Measurements from ENCODE around the gene GEMIN4.

Gene GEMIN4

DNA sequence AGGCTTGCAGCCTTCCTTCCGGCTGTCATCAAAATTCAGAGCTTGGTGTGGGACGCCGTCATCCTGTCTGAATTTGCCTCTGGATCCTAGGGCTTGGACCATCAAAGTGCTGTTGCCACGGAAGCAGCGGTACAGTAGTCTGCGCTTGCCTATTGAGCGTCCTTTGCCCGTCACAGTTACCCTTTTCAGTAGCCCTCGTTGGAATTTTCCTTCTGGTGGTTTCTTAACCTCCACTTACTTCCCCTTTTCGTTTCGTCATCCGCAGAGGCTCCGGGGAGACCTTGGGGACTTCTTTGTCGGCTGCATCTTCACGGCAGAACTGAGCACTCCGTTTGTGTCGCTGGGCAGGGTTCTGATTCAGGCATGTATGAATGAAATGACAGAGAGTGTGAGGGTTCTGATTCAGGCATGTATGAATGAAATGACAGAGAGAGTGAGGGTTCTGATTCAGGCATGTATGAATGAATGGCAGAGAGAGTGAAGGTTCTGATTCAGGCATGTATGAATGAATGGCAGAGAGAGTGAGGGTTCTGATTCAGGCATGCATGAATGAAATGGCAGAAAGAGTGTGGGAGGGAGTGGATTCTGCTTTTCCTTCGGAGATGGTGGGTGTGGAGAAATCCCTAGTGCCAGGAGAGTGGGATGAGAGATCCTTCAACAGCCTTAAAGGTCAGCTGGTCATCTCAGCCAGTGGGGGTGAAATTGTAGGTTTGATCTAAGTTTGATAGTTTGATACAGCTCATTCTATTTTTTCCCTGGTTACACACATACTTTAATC is 11.6 kb downstream of the GEMIN4 start:
- H3K4me3 ChIP-seq (ENCODE audit: control insufficient read depth, low read depth, low read length), result no peak overlapping the region
- DNase-seq (ENCODE audit: low read depth), result no peak
- TF ChIP-seq, protein P1, sequence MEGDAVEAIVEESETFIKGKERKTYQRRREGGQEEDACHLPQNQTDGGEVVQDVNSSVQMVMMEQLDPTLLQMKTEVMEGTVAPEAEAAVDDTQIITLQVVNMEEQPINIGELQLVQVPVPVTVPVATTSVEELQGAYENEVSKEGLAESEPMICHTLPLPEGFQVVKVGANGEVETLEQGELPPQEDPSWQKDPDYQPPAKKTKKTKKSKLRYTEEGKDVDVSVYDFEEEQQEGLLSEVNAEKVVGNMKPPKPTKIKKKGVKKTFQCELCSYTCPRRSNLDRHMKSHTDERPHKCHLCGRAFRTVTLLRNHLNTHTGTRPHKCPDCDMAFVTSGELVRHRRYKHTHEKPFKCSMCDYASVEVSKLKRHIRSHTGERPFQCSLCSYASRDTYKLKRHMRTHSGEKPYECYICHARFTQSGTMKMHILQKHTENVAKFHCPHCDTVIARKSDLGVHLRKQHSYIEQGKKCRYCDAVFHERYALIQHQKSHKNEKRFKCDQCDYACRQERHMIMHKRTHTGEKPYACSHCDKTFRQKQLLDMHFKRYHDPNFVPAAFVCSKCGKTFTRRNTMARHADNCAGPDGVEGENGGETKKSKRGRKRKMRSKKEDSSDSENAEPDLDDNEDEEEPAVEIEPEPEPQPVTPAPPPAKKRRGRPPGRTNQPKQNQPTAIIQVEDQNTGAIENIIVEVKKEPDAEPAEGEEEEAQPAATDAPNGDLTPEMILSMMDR (conservative IDR thresholded peaks at IDR 0.05; ENCODE audit: control insufficient read depth, insufficient read depth, low read depth, low read length), result no peak

DNA sequence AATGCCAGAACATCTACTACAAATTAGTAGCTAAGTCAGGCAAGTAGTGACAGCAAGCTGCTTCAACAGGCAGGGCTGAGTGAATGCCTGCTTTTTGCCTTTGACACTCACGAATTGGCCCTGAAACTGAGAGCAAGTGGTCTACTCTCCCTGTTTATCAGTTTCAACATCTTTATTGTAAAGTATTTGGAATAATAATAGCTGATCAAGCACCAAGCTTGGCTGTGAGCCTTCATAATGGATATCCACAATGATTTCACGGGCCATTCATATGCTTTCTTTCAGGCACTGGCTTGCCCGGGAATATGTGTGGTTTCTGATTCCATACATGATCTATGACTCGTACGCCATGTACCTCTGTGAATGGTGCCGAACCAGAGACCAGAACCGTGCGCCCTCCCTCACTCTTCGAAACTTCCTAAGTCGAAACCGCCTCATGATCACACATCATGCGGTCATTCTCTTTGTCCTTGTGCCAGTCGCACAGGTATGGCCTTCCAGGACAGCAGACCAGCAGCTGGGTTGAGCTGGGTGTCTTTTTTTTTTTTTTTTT is 14.4 kb downstream of the GEMIN4 start:
- DNase-seq (ENCODE audit: low read depth), result no peak
- no peak overlapping the region for H3K4me3 ChIP-seq (ENCODE audit: control insufficient read depth, low read depth, low read length)
- TF ChIP-seq, protein P1 (conservative IDR thresholded peaks at IDR 0.05; ENCODE audit: control insufficient read depth, insufficient read depth, low read depth, low read length), result no peak

DNA sequence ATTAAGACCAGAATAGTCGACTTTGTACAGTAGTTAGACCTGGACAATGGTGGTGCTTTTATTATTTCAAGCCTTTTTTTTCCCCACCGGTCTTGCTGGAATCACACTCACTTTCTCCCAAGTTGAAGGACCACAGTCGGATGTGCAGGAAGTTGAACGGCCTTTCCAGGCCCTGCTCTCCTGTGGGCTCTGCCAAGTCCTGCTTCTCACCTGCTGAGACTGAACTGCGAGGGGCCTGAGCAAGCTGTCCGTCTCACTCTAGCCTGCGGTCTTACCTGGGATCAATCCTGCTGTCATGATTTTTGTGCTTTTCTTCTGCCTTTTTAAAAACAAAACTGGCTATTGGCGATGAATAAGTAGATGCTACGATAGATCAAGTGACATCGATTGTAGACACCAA is 18.3 kb downstream of the GEMIN4 start:
- DNase-seq (ENCODE audit: low read depth), result no peak
- TF ChIP-seq, protein P1 (conservative IDR thresholded peaks at IDR 0.05; ENCODE audit: control insufficient read depth, insufficient read depth, low read depth, low read length), result no peak
- peak overlapping the region; percentile 76 for H3K4me3 ChIP-seq (ENCODE audit: control insufficient read depth, low read depth, low read length)

DNA sequence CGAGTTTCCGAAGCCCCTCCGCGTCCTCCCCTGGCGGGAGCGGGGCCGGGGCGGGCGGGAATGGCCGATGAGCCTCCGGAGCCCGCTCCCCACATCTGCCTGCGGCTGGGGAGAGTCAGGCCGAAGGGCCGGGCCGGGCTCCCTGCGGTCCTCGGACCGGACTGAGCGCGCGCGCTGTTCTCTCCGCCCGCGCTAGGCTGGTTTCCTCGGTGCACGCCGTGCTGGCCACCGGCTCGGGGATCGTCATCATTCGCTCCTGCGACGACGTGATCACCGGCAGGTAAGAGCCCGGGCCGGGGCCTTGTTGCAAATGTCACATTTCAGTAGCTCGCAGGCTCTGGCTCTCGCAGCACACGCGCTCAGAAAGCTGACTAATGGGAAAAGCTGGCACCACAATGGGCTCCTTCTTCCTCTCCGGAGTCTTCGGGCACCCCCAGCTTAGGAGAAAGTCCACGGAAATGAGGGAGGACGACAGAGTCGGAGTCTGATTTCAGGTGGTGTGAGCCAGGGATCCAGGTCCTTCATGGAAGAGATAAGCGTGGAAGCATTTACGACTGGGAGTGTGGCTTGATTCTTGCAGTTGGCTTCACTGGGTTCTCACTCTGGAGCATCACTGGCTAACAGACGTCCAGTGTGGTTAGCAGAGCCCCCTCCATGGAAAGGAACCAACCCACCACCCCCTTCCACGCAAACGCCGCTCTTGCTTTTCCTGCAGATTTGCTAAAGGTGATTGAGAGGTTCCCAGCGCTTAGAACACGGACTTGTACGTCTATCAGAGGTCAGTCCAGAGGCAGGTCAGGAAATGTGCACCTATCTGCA is 19.0 kb downstream of the GEMIN4 start:
- TF ChIP-seq, protein P1 (conservative IDR thresholded peaks at IDR 0.05; ENCODE audit: control insufficient read depth, insufficient read depth, low read depth, low read length), result no peak
- DNase-seq (ENCODE audit: low read depth), result peak; percentile 44
- peak overlapping the region; percentile 76 for H3K4me3 ChIP-seq (ENCODE audit: control insufficient read depth, low read depth, low read length)

DNA sequence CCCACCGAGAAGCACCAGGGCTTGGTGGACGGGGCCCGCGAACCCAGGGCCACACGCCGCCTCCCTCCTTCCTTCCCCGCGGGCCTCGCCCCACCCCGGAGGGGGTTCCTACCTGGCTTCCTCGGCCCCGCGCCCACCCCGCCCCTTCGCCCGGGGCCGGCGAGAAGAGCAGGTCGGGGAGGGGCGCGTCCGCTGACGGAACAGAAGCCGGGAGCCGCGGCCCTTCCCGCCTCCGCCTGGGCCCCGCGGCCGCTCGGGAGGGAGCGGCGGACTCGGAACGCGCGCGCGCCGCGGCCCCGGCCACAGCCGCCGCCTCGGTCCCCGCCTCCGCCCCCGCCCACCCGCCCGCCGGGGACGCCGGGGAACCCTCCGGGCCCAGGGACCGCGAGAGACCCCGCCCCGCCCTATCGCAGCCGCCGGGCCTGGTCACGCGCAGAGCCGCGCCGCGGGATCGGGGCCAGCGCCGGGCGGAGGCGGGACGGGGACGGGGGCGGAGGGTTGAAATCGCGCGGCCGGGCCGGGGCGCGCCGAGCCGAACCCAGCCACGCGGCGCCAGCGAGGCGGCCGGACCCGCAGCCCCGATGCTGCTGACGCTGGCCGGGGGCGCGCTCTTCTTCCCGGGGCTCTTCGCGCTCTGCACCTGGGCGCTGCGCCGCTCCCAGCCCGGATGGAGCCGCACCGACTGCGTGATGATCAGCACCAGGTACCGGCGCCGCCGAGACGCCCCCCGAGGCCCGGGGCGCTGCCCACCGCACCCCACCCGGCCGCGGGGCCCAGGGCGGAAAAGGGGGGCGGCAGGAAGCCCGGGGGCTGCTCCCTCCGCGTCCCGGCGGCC is 19.8 kb downstream of the GEMIN4 start, which contains the start of gene TLCD3A:
TSS of gene TLCD3A (plus strand) at position 530 of the 835 bp plus-strand sequence. CDS start at position 582, 52 bp downstream.
- TF ChIP-seq, protein P1 (conservative IDR thresholded peaks at IDR 0.05; ENCODE audit: control insufficient read depth, insufficient read depth, low read depth, low read length), result no peak
- peak; percentile 56 for DNase-seq (ENCODE audit: low read depth)
- H3K4me3 ChIP-seq (ENCODE audit: control insufficient read depth, low read depth, low read length), result peak within 1 kb of the TSS; percentile 76

DNA sequence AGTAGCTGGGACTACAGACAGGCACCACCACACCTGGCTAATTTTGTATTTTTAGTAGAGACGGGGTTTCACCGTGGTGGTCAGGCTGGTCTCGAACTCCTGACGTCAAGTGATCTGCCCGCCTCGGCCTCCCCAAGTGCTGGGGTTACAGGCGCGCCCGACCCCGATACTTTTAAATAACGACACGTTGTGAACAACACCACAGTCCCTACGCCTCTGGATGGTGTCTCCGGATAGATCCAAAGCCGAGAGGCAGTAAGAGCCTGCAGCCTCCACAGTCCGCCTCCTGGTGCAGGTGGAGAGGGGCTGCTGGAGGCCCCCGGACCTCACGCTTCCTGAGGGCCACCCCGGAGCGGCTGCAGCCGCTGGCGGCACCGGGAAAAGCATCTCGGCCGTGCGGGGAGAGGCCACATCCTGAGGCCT is 20.4 kb downstream of the GEMIN4 start:
- no peak for DNase-seq (ENCODE audit: low read depth)
- H3K4me3 ChIP-seq (ENCODE audit: control insufficient read depth, low read depth, low read length), result peak overlapping the region; percentile 68
- TF ChIP-seq, protein P1 (conservative IDR thresholded peaks at IDR 0.05; ENCODE audit: control insufficient read depth, insufficient read depth, low read depth, low read length), result no peak

Measured in fibroblast of mammary gland (primary cell).